ENCODE measurements around the gene TBC1D32.

The TBC1D32 gene

DNA sequence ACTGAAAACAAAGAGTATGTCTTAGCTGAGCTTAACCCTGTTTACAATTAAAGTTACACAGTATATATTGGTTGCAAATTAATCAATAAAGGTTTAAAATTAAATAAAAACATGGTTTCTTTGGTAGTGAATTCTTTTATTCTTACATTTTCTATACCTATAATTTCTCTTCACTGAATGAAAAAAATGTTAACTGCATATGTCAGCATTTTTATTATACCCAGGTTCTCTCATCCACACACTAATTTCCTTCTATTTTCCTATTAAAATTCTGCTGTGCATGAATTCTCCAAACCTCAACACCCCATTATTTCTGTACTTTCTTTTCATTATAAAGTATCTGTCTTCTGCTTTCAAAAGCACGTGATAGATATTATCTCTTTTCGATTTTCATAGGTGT lies 91.9 kb downstream of the TBC1D32 start:
- ChIA-PET CTCF (no interaction called here), POLR2A (no interaction called here)
- H3K27ac ChIP-seq (ENCODE audit: extremely low read depth, low read depth, low read length): no peak overlapping the region
- TF ChIP-seq, protein P1, sequence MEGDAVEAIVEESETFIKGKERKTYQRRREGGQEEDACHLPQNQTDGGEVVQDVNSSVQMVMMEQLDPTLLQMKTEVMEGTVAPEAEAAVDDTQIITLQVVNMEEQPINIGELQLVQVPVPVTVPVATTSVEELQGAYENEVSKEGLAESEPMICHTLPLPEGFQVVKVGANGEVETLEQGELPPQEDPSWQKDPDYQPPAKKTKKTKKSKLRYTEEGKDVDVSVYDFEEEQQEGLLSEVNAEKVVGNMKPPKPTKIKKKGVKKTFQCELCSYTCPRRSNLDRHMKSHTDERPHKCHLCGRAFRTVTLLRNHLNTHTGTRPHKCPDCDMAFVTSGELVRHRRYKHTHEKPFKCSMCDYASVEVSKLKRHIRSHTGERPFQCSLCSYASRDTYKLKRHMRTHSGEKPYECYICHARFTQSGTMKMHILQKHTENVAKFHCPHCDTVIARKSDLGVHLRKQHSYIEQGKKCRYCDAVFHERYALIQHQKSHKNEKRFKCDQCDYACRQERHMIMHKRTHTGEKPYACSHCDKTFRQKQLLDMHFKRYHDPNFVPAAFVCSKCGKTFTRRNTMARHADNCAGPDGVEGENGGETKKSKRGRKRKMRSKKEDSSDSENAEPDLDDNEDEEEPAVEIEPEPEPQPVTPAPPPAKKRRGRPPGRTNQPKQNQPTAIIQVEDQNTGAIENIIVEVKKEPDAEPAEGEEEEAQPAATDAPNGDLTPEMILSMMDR (tag by site-specific recombination; IDR thresholded peaks at IDR 0.05): no peak
- TF ChIP-seq, protein P2, sequence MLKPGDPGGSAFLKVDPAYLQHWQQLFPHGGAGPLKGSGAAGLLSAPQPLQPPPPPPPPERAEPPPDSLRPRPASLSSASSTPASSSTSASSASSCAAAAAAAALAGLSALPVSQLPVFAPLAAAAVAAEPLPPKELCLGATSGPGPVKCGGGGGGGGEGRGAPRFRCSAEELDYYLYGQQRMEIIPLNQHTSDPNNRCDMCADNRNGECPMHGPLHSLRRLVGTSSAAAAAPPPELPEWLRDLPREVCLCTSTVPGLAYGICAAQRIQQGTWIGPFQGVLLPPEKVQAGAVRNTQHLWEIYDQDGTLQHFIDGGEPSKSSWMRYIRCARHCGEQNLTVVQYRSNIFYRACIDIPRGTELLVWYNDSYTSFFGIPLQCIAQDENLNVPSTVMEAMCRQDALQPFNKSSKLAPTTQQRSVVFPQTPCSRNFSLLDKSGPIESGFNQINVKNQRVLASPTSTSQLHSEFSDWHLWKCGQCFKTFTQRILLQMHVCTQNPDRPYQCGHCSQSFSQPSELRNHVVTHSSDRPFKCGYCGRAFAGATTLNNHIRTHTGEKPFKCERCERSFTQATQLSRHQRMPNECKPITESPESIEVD (tag by site-specific recombination; IDR thresholded peaks at IDR 0.05): no peak
- no peak for TF ChIP-seq ZNF707 (tag by site-specific recombination; IDR thresholded peaks at IDR 0.05)
- TF ChIP-seq ZNF416 (tag by site-specific recombination; IDR thresholded peaks at IDR 0.05): no peak
- TF ChIP-seq ZNF19 (tag by site-specific recombination; IDR thresholded peaks at IDR 0.05; ENCODE audit: low read depth): no peak
- TF ChIP-seq ZNF211 (tag by site-specific recombination; IDR thresholded peaks at IDR 0.05; ENCODE audit: low read depth): no peak
- TF ChIP-seq, protein P3, sequence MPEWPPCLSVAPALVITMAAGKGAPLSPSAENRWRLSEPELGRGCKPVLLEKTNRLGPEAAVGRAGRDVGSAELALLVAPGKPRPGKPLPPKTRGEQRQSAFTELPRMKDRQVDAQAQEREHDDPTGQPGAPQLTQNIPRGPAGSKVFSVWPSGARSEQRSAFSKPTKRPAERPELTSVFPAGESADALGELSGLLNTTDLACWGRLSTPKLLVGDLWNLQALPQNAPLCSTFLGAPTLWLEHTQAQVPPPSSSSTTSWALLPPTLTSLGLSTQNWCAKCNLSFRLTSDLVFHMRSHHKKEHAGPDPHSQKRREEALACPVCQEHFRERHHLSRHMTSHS (tag by site-specific recombination; IDR thresholded peaks at IDR 0.05): no peak
- TF ChIP-seq, protein P4, sequence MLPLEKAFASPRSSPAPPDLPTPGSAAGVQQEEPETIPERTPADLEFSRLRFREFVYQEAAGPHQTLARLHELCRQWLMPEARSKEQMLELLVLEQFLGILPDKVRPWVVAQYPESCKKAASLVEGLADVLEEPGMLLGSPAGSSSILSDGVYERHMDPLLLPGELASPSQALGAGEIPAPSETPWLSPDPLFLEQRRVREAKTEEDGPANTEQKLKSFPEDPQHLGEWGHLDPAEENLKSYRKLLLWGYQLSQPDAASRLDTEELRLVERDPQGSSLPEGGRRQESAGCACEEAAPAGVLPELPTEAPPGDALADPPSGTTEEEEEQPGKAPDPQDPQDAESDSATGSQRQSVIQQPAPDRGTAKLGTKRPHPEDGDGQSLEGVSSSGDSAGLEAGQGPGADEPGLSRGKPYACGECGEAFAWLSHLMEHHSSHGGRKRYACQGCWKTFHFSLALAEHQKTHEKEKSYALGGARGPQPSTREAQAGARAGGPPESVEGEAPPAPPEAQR (tag by site-specific recombination; IDR thresholded peaks at IDR 0.05): no peak
- TF ChIP-seq, protein P5, sequence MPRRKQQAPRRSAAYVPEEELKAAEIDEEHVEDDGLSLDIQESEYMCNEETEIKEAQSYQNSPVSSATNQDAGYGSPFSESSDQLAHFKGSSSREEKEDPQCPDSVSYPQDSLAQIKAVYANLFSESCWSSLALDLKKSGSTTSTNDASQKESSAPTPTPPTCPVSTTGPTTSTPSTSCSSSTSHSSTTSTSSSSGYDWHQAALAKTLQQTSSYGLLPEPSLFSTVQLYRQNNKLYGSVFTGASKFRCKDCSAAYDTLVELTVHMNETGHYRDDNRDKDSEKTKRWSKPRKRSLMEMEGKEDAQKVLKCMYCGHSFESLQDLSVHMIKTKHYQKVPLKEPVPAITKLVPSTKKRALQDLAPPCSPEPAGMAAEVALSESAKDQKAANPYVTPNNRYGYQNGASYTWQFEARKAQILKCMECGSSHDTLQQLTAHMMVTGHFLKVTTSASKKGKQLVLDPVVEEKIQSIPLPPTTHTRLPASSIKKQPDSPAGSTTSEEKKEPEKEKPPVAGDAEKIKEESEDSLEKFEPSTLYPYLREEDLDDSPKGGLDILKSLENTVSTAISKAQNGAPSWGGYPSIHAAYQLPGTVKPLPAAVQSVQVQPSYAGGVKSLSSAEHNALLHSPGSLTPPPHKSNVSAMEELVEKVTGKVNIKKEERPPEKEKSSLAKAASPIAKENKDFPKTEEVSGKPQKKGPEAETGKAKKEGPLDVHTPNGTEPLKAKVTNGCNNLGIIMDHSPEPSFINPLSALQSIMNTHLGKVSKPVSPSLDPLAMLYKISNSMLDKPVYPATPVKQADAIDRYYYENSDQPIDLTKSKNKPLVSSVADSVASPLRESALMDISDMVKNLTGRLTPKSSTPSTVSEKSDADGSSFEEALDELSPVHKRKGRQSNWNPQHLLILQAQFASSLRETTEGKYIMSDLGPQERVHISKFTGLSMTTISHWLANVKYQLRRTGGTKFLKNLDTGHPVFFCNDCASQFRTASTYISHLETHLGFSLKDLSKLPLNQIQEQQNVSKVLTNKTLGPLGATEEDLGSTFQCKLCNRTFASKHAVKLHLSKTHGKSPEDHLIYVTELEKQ (tag by site-specific recombination; IDR thresholded peaks at IDR 0.05; ENCODE audit: borderline replicate concordance): no peak
- no peak for TF ChIP-seq SCRT1 (tag by site-specific recombination; IDR thresholded peaks at IDR 0.05; ENCODE audit: borderline replicate concordance)
- TF ChIP-seq, protein P6, sequence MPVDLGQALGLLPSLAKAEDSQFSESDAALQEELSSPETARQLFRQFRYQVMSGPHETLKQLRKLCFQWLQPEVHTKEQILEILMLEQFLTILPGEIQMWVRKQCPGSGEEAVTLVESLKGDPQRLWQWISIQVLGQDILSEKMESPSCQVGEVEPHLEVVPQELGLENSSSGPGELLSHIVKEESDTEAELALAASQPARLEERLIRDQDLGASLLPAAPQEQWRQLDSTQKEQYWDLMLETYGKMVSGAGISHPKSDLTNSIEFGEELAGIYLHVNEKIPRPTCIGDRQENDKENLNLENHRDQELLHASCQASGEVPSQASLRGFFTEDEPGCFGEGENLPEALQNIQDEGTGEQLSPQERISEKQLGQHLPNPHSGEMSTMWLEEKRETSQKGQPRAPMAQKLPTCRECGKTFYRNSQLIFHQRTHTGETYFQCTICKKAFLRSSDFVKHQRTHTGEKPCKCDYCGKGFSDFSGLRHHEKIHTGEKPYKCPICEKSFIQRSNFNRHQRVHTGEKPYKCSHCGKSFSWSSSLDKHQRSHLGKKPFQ (tag by site-specific recombination; IDR thresholded peaks at IDR 0.05): no peak
- H3K36me3 ChIP-seq (ENCODE audit: control insufficient read depth in 2 of 2, insufficient read depth in 1 of 2, low read length in 2 of 2): peaks cover 0 to 15% of the 10 kb centered on the region in 2 experiments; a peak in 1 of 3 replicates
- H3K9me3 ChIP-seq (ENCODE audit: control insufficient read depth, insufficient read depth, low read depth, low read length): no peaks in the 10 kb centered on the region
- no peak overlapping the region for H3K4me3 ChIP-seq (ENCODE audit: low read depth, low read length)
- H3K4me1 ChIP-seq (ENCODE audit: control insufficient read depth, insufficient read depth, low read length): no peaks in the 10 kb centered on the region

DNA sequence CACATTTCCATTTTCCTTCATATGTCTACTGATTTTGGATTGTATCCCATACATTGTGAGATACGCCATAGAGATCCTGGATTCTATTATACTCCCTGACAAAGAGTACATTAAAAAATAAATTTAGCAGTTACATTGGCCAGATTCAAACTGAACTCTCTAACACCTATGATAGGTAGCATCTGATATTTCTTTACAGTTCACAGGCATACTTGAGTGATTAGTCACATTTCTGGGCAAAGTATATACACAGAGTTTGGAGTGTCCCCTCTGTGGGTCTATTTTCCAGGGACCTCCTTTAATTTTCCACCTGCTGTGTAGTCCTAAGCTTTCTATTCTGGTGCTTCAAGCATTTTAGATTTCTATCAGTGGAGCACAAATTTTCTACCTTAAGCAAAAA lies 96.4 kb downstream of the TBC1D32 start:
- Histone ChIP-seq H3K9me3 (ENCODE audit: control insufficient read depth, insufficient read depth, low read depth, low read length) (no peaks in the 10 kb centered on the region), H3K4me1 (ENCODE audit: control insufficient read depth, insufficient read depth, low read length) (no peaks in the 10 kb centered on the region), H3K4me3 (ENCODE audit: low read depth, low read length) (no peak overlapping the region), H3K36me3 (ENCODE audit: control insufficient read depth in 2 of 2, insufficient read depth in 1 of 2, low read length in 2 of 2) (peaks cover 0 to 15% of the 10 kb centered on the region in 2 experiments; a peak in 1 of 3 replicates), H3K27ac (ENCODE audit: extremely low read depth, low read depth, low read length) (no peak overlapping the region)
- ChIA-PET CTCF (interaction anchor here (0.7 kb wide), 2 partner anchors 191 to 1372 kb away, joined by 3 to 5 read pairs; no protein-coding TSS in a partner anchor), POLR2A (no interaction called here)
- no peak for TF ChIP-seq OSR2 (tag by site-specific recombination; IDR thresholded peaks at IDR 0.05)
- no peak for TF ChIP-seq ZNF792 (tag by site-specific recombination; IDR thresholded peaks at IDR 0.05)
- TF ChIP-seq ZNF660 (tag by site-specific recombination; IDR thresholded peaks at IDR 0.05): no peak
- TF ChIP-seq ZNF530 (tag by site-specific recombination; IDR thresholded peaks at IDR 0.05; ENCODE audit: low read depth): no peak
- TF ChIP-seq SCRT2 (tag by site-specific recombination; IDR thresholded peaks at IDR 0.05): no peak
- TF ChIP-seq, protein P3 (tag by site-specific recombination; IDR thresholded peaks at IDR 0.05): no peak
- TF ChIP-seq ZNF558 (tag by site-specific recombination; IDR thresholded peaks at IDR 0.05): no peak
- no peak for TF ChIP-seq ZSCAN16 (tag by site-specific recombination; IDR thresholded peaks at IDR 0.05)
- no peak for TF ChIP-seq GLI4 (tag by site-specific recombination; IDR thresholded peaks at IDR 0.05)
- TF ChIP-seq ZNF335 (tag by site-specific recombination; conservative IDR thresholded peaks at IDR 0.05): no peak
- TF ChIP-seq, protein P7, sequence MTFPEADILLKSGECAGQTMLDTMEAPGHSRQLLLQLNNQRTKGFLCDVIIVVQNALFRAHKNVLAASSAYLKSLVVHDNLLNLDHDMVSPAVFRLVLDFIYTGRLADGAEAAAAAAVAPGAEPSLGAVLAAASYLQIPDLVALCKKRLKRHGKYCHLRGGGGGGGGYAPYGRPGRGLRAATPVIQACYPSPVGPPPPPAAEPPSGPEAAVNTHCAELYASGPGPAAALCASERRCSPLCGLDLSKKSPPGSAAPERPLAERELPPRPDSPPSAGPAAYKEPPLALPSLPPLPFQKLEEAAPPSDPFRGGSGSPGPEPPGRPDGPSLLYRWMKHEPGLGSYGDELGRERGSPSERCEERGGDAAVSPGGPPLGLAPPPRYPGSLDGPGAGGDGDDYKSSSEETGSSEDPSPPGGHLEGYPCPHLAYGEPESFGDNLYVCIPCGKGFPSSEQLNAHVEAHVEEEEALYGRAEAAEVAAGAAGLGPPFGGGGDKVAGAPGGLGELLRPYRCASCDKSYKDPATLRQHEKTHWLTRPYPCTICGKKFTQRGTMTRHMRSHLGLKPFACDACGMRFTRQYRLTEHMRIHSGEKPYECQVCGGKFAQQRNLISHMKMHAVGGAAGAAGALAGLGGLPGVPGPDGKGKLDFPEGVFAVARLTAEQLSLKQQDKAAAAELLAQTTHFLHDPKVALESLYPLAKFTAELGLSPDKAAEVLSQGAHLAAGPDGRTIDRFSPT (tag by site-specific recombination; IDR thresholded peaks at IDR 0.05): no peak
